Measurements from ENCODE around the gene ITPRIP.

Gene ITPRIP

DNA sequence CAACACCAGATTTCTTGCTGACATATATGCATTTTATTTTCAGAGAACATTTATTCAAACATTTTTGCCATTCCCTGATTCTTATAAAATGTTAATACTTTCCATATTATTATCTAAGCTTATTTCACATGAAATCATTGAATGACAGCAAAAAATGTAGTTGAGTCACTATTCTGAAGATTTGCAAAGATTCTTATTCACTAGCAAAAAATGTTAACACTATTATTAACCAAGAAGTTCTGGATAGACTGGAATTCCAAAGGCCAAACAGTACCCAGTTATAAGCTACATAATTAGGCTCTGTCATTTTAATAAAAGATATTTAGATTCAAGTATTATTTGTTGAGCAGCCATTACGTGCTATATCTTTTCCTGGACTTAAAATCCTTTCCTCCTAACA lies 65.0 kb downstream of the ITPRIP start:
- H3K4me2 ChIP-seq (ENCODE audit: low read length), result no peak overlapping the region
- H3K9ac ChIP-seq (ENCODE audit: low read length), result no peak overlapping the region
- no peaks in the 10 kb centered on the region for H4K20me1 ChIP-seq (ENCODE audit: insufficient read depth, low read length)
- no peak overlapping the region for H2AFZ ChIP-seq (ENCODE audit: low read length)
- no peaks in the 10 kb centered on the region for H3K27me3 ChIP-seq (ENCODE audit: insufficient read depth, low read length)
- no peak for TF ChIP-seq EZH2 (IDR thresholded peaks at IDR 0.05; ENCODE audit: borderline replicate concordance, low read length)
- H3K4me1 ChIP-seq (ENCODE audit: insufficient read depth, low read length, severe bottlenecking), result peaks cover 7% of the 10 kb centered on the region
- H3K79me2 ChIP-seq (ENCODE audit: insufficient read depth, low read length), result peaks cover under 1% of the 10 kb centered on the region
- H3K36me3 ChIP-seq (ENCODE audit: insufficient read depth, low read length), result no peaks in the 10 kb centered on the region; the same call in 1 of the 2 replicates
- no peak overlapping the region for H3K27ac ChIP-seq (ENCODE audit: low read depth, low read length, poor library complexity, severe bottlenecking)
- H3K9me2 ChIP-seq (ENCODE audit: low read depth, low read length), result no peaks in the 10 kb centered on the region
- H3F3A ChIP-seq (ENCODE audit: insufficient read depth, low read length), result no peaks in the 10 kb centered on the region
- H3K4me3 ChIP-seq (ENCODE audit: low read depth, low read length, poor library complexity, severe bottlenecking), result no peak overlapping the region
- no peaks in the 10 kb centered on the region for H3K9me3 ChIP-seq (ENCODE audit: low read length)

DNA sequence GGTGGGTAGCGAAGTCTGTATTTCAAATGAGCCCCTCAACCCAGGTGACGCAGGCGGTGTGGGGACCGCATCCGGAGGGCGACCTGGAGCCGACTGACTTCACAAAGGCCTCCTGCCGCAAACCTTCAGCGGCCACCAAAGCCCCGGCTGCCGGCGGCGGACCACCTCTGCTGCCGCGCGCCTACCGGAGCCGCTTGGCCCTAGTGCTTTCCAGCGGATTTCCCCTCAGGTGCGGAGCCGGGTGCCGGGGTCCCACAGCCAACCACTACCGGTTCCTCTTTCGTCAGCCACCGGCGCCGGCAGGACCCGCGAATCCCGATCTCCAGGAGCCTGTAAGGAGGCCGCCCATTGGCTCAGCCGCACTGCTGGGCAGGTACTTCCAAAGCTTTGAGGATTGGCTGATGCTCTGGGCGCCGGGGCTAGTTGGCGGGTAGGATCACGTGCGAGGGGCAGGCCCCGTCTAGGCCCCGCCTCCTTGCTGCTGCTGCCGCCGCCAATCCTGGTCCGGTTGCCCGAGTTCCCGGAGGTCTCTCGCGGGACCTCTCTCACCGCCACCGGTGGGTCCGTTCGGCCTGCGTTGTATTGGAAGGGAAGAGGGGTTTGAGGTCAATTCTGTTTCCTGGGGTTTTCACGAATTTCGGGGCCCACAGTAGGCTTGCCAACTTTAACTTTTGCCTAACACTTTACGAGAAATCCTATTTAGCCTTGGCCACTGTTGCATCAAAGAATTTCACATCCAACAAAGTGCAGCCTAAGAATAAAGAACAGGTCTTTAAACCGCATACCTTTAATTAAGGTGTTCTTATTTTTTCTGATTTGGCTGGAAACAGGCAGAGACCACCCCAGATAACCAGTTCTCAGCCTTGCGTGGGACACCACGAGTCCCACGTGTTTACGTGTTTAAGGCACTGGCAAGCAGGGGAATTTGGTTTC lies 69.3 kb downstream of the ITPRIP start, which contains the start of gene GSTO2:
TSS of gene GSTO2 (plus strand) at position 472 of the 933 bp plus-strand sequence. CDS start 5,732 bp downstream, outside the sequence.
- Histone ChIP-seq H3K36me3 (ENCODE audit: insufficient read depth, low read length) (peaks cover 23% of the 10 kb centered on the region), H3K27ac (ENCODE audit: low read depth, low read length, poor library complexity, severe bottlenecking) (no peak within 1 kb of the TSS), H3K4me3 (ENCODE audit: low read depth, low read length, poor library complexity, severe bottlenecking) (peak within 1 kb of the TSS; percentile 86), H3K9me2 (ENCODE audit: low read depth, low read length) (no peaks in the 10 kb centered on the region), H3F3A (ENCODE audit: insufficient read depth, low read length) (no peaks in the 10 kb centered on the region), H3K9me3 (ENCODE audit: low read length) (no peaks in the 10 kb centered on the region), H3K9ac (ENCODE audit: low read length) (peak within 1 kb of the TSS; percentile 83), H3K27me3 (ENCODE audit: insufficient read depth, low read length) (no peaks in the 10 kb centered on the region), H3K4me1 (ENCODE audit: insufficient read depth, low read length, severe bottlenecking) (peaks cover 20% of the 10 kb centered on the region), H3K79me2 (ENCODE audit: insufficient read depth, low read length) (peaks cover 12% of the 10 kb centered on the region), H3K4me2 (ENCODE audit: low read length) (peak within 1 kb of the TSS; percentile 93), H4K20me1 (ENCODE audit: insufficient read depth, low read length) (no peaks in the 10 kb centered on the region), H2AFZ (ENCODE audit: low read length) (0 out of 2 replicates have a peak within 1 kb of the TSS, but pooled peaks have one; percentile 25)
- TF ChIP-seq EZH2 (IDR thresholded peaks at IDR 0.05; ENCODE audit: borderline replicate concordance, low read length), result no peak
- TF ChIP-seq, protein P1, sequence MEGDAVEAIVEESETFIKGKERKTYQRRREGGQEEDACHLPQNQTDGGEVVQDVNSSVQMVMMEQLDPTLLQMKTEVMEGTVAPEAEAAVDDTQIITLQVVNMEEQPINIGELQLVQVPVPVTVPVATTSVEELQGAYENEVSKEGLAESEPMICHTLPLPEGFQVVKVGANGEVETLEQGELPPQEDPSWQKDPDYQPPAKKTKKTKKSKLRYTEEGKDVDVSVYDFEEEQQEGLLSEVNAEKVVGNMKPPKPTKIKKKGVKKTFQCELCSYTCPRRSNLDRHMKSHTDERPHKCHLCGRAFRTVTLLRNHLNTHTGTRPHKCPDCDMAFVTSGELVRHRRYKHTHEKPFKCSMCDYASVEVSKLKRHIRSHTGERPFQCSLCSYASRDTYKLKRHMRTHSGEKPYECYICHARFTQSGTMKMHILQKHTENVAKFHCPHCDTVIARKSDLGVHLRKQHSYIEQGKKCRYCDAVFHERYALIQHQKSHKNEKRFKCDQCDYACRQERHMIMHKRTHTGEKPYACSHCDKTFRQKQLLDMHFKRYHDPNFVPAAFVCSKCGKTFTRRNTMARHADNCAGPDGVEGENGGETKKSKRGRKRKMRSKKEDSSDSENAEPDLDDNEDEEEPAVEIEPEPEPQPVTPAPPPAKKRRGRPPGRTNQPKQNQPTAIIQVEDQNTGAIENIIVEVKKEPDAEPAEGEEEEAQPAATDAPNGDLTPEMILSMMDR (IDR thresholded peaks at IDR 0.05; ENCODE audit: low read length), result no peak

DNA sequence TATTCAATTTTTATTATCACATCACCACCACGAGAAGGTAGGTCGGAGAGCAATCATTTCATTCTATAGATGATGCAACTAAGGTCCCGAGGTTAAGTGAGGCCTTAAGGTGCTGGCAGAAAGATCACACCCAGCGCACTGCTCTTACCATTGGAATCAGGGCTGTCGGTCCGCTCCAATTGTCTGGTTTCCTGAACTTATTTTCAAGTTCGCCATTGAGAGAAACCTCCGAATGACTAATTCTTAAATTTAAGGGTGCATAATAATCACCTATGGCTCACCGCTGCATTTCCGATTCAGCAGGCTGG lies 69.9 kb downstream of the ITPRIP start:
- no peak for TF ChIP-seq EZH2 (IDR thresholded peaks at IDR 0.05; ENCODE audit: borderline replicate concordance, low read length)
- TF ChIP-seq, protein P1 (IDR thresholded peaks at IDR 0.05; ENCODE audit: low read length), result no peak
- Histone ChIP-seq H3K36me3 (ENCODE audit: insufficient read depth, low read length) (peaks cover 23% of the 10 kb centered on the region), H3K4me2 (ENCODE audit: low read length) (peak overlapping the region; percentile 93), H3K9ac (ENCODE audit: low read length) (peak overlapping the region; percentile 83), H3K27ac (ENCODE audit: low read depth, low read length, poor library complexity, severe bottlenecking) (no peak overlapping the region), H3K27me3 (ENCODE audit: insufficient read depth, low read length) (no peaks in the 10 kb centered on the region), H3F3A (ENCODE audit: insufficient read depth, low read length) (no peaks in the 10 kb centered on the region), H3K79me2 (ENCODE audit: insufficient read depth, low read length) (peaks cover 12% of the 10 kb centered on the region), H2AFZ (ENCODE audit: low read length) (0 out of 2 replicates have a peak overlapping the region, but pooled peaks have one; percentile 2), H4K20me1 (ENCODE audit: insufficient read depth, low read length) (no peaks in the 10 kb centered on the region), H3K9me3 (ENCODE audit: low read length) (no peaks in the 10 kb centered on the region), H3K4me1 (ENCODE audit: insufficient read depth, low read length, severe bottlenecking) (peaks cover 20% of the 10 kb centered on the region), H3K9me2 (ENCODE audit: low read depth, low read length) (no peaks in the 10 kb centered on the region), H3K4me3 (ENCODE audit: low read depth, low read length, poor library complexity, severe bottlenecking) (peak overlapping the region; percentile 86)

Data from OCI-LY1 (cell line).